HCT116 (cell line): ENCODE results near the gene GTF3C2. TPM values are rescaled to one million over a fixed set of nuclear protein-coding genes. Genes with fewer than 3 reads are reported as not detected.

Experiments
- ATAC-seq: fragments of 200-7000 bp; cut with Tn5 transposase; 2 replicates; pipeline ENCODE4 v1.9.1; 2020; ENCODE audit warnings: mild to moderate bottlenecking, moderate library complexity
- BruUV-seq: library from RNA; stranded (reverse); fragments of 400-500 nt; replicated peaks from 2 replicates; lab custom pipeline; 2021; lab: Mats Ljungman, UMichigan
- CTCF ChIA-PET: fragments of 300-600 bp; sonication (Branson Sonifier 250); formaldehyde crosslinking; loops from one replicate; lab custom pipeline; 2021; ENCODE audit warnings: antibody characterized with exemption; lab: Charles Lee
- POLR2A ChIA-PET: fragments of 300-600, 350-600 bp; sonication (Branson Sonifier 250); formaldehyde crosslinking; loops from one replicate; lab custom pipeline; 2021; ENCODE audit warnings: antibody characterized with exemption; lab: Charles Lee
- RAD21 ChIA-PET, 2 experiments: fragments of 300-600 bp; sonication (Branson Sonifier 250); formaldehyde crosslinking; loops; one replicate each; lab custom pipeline; 2023; ENCODE audit warnings: low total read pairs in 2 of 2; ENCODE audit not compliant: uncharacterized antibody in 2 of 2, unreplicated experiment in 2 of 2, low non-redundant PET in 1 of 2; lab: Charles Lee
- DNase-seq: peaks from one replicate; pipeline ENCODE4 v3.0.0-alpha.2; 2010; ENCODE audit warnings: low read depth, low spot score
- H2AFZ ChIP-seq: fragments of 200-600 bp; shearing (Covaris generic), sonication (generic); 2 replicates; pipeline ENCODE4 v1.6.1; 2017; ENCODE audit warnings: low read depth, mixed run types, mixed read lengths, antibody characterized with exemption, low read length; ENCODE audit not compliant: poor library complexity, severe bottlenecking
- H3K27ac ChIP-seq: 2 replicates; pipeline ENCODE4 v1.5.1; 2012; ENCODE audit warnings: low read depth, low read length
- H3K27me3 ChIP-seq: fragments of 200-600 bp; sonication (generic); 2 replicates; pipeline ENCODE4 v1.6.1; 2016; ENCODE audit warnings: mixed run types, low read length, mixed read lengths; ENCODE audit not compliant: insufficient read depth
- H3K36me3 ChIP-seq, 2 experiments: fragments of 200-500 bp in 1 of 2; fragments of 200-600 bp in 1 of 2; sonication (Bioruptor generic) in 1 of 2; sonication (generic) in 1 of 2; 2 replicates each; pipeline versions ENCODE4 v1.5.1 to v1.6.1; 2014 to 2016; ENCODE audit warnings: low read length in 2 of 2, inconsistent platforms in 1 of 2, mixed read lengths in 1 of 2, mixed run types in 1 of 2; ENCODE audit not compliant: insufficient read depth in 2 of 2, control insufficient read depth in 1 of 2
- H3K4me1 ChIP-seq, 2 experiments: fragments of 200-600 bp in 1 of 2; sonication (generic) in 1 of 2; 2 replicates each; pipeline versions ENCODE4 v1.5.1 to v1.6.1; 2012 to 2017; ENCODE audit warnings: low read length in 2 of 2, inconsistent platforms in 1 of 2, mild to moderate bottlenecking in 1 of 2, mixed read lengths in 1 of 2, mixed run types in 1 of 2, moderate library complexity in 1 of 2; ENCODE audit not compliant: insufficient read depth in 2 of 2, control insufficient read depth in 1 of 2
- H3K4me2 ChIP-seq: fragments of 200-600 bp; sonication (generic); 2 replicates; pipeline ENCODE4 v1.6.1; 2017; ENCODE audit warnings: mixed run types, low read length, mixed read lengths
- H3K4me3 ChIP-seq, 2 experiments: fragments of 200-600 bp in 1 of 2; sonication (generic) in 1 of 2; replicated peaks in 1 of 2; 2 replicates each; pipeline ENCODE4 v1.5.1; 2011 to 2016; ENCODE audit warnings: low read length in 2 of 2, control low read depth in 1 of 2, low read depth in 1 of 2, mild to moderate bottlenecking in 1 of 2, mixed read lengths in 1 of 2, mixed run types in 1 of 2
- H3K79me2 ChIP-seq: fragments of 200-600 bp; sonication (generic); 2 replicates; pipeline ENCODE4 v1.6.1; 2017; ENCODE audit warnings: mild to moderate bottlenecking, mixed run types, low read length, moderate library complexity, mixed read lengths; ENCODE audit not compliant: insufficient read depth
- H3K9ac ChIP-seq: fragments of 200-600 bp; sonication (generic); 2 replicates; pipeline ENCODE4 v1.6.1; 2016; ENCODE audit warnings: low read length, mixed read lengths
- H3K9me2 ChIP-seq: fragments of 200-600 bp; sonication (generic), shearing (Covaris generic); 2 replicates; pipeline ENCODE4 v1.6.1; 2017; ENCODE audit warnings: mixed run types, mild to moderate bottlenecking, moderate library complexity; ENCODE audit not compliant: insufficient read depth
- H3K9me3 ChIP-seq, 2 experiments: fragments of 200-500 bp in 1 of 2; fragments of 200-600 bp in 1 of 2; sonication (Bioruptor generic) in 1 of 2; sonication (generic) in 1 of 2; 2 replicates each; pipeline ENCODE4 v1.6.1; 2014 to 2017; ENCODE audit warnings: low read length in 2 of 2, mixed read lengths in 2 of 2, inconsistent platforms in 1 of 2, low read depth in 1 of 2, mild to moderate bottlenecking in 1 of 2, mixed run types in 1 of 2, moderate library complexity in 1 of 2; ENCODE audit not compliant: control insufficient read depth in 1 of 2, insufficient read depth in 1 of 2
- H4K20me1 ChIP-seq: fragments of 200-600 bp; sonication (generic), shearing (Covaris generic); 2 replicates; pipeline ENCODE4 v1.6.1; 2017; ENCODE audit warnings: mixed run types, mild to moderate bottlenecking, moderate library complexity; ENCODE audit not compliant: insufficient read depth
- ATF3 ChIP-seq: IDR thresholded peaks from 2 replicates; pipeline ENCODE4 v1.6.1; 2012
- CEBPB ChIP-seq: IDR thresholded peaks from 2 replicates; pipeline ENCODE4 v1.6.1; 2012; ENCODE audit warnings: low read depth
- EGR1 ChIP-seq: IDR thresholded peaks from 2 replicates; pipeline ENCODE4 v1.6.1; 2012; ENCODE audit warnings: low read depth
- ELF1 ChIP-seq: IDR thresholded peaks from 2 replicates; pipeline ENCODE4 v1.6.1; 2012; ENCODE audit warnings: low read depth, borderline replicate concordance
- EZH2phosphoT487 ChIP-seq: fragments of 200-600 bp; IDR thresholded peaks from 2 replicates; pipeline ENCODE4 v1.6.1; 2018; ENCODE audit warnings: antibody characterized with exemption, borderline replicate concordance
- FOSL1 ChIP-seq: IDR thresholded peaks from 2 replicates; pipeline ENCODE4 v1.6.1; 2012; ENCODE audit warnings: low read depth
- MAX ChIP-seq: IDR thresholded peaks from 2 replicates; pipeline ENCODE4 v1.6.1; 2012
- POLR2AphosphoS5 ChIP-seq: IDR thresholded peaks from 2 replicates; pipeline ENCODE4 v1.6.1; 2011; ENCODE audit warnings: mild to moderate bottlenecking, low read depth, low read length, moderate library complexity
- RAD21 ChIP-seq: IDR thresholded peaks from 2 replicates; pipeline ENCODE4 v1.6.1; 2012; ENCODE audit warnings: low read depth, mild to moderate bottlenecking
- REST ChIP-seq: IDR thresholded peaks from 2 replicates; pipeline ENCODE4 v1.6.1; 2012; ENCODE audit warnings: low read depth
- SIN3A ChIP-seq: IDR thresholded peaks from 2 replicates; pipeline ENCODE4 v1.6.1; 2012; ENCODE audit warnings: low read depth
- SRF ChIP-seq: IDR thresholded peaks from 2 replicates; pipeline ENCODE4 v1.6.1; 2012; ENCODE audit warnings: low read depth
- TCF7L2 ChIP-seq: IDR thresholded peaks from 2 replicates; pipeline ENCODE4 v1.7.0; 2011; ENCODE audit warnings: borderline replicate concordance, inconsistent platforms; ENCODE audit not compliant: insufficient read depth, insufficient read length; ENCODE audit errors: extremely low read depth
- YY1 ChIP-seq: IDR thresholded peaks from 2 replicates; pipeline ENCODE4 v1.6.1; 2011; ENCODE audit warnings: low read length, low read depth, moderate library complexity, mild to moderate bottlenecking; ENCODE audit not compliant: insufficient replicate concordance; ENCODE audit errors: extremely low read depth
- ZFX ChIP-seq: fragments of 450-650 bp; IDR thresholded peaks from 2 replicates; pipeline ENCODE4 v1.6.1; 2017
- ZNF274 ChIP-seq: fragments of 200-500 bp; sonication (Bioruptor generic); IDR thresholded peaks from 2 replicates; pipeline ENCODE4 v1.6.1; 2014; ENCODE audit warnings: mild to moderate bottlenecking, low read depth, low read length, inconsistent platforms
- intact Hi-C: fragments of 100-400 bp; cut with micrococcal nuclease; formaldehyde crosslinking; loops from 2 replicates; pipeline ENCODE4 v1.10.0; 2022
- total RNA-seq: library from RNA; stranded (reverse); gene quantifications from one replicate; pipeline ENCODE4 v1.2.1, GENCODE V29; 2021; ENCODE audit not compliant: unreplicated experiment

The GTF3C2 gene
- total RNA-seq, 1 experiment from 2014 or later: 88.2 TPM

- H3K9me3 ChIP-seq: no peaks in the 10 kb centered on the region
- ChIA-PET CTCF (no interaction called here), RAD21 (no interaction called here)
- H4K20me1 ChIP-seq: no peaks in the 10 kb centered on the region
- ATAC-seq (no peak), DNase-seq (no peak)
- no peak overlapping the region for H3K27ac ChIP-seq
- no peaks in the 10 kb centered on the region for H3K27me3 ChIP-seq
- peaks cover 0 to 8% of the 10 kb centered on the region in 2 experiments; a peak in 3 of 4 replicates for H3K4me1 ChIP-seq
- H3K79me2 ChIP-seq: no peaks in the 10 kb centered on the region
- intact Hi-C loops: no loop called here
- H3K9me2 ChIP-seq: no peaks in the 10 kb centered on the region
- BruUV-seq: no TSS peak
- H3K36me3 ChIP-seq: peaks cover 0 to 5% of the 10 kb centered on the region in 2 experiments; a peak in 1 of 4 replicates
- no peak overlapping the region for H3K9ac ChIP-seq
- no peak overlapping the region for H3K4me2 ChIP-seq
- no peak for TF ChIP-seq EZH2phosphoT487
- TF ChIP-seq TCF7L2: no peak
- no peak for TF ChIP-seq ZFX
- TF ChIP-seq FOSL1: no peak
- no peak for TF ChIP-seq YY1
- TF ChIP-seq, all 23 proteins: peak for 0
- POLR2A ChIA-PET: no interaction called here
- H2AFZ ChIP-seq: no peak overlapping the region
- no peak overlapping the region for H3K4me3 ChIP-seq
Observed at GRCh38 chr2:27307287-27307544, 49.3 kb downstream of the GTF3C2 start.

GRCh38 chr2:27306573-27307286, 49.8 kb downstream of the GTF3C2 start:
- Histone ChIP-seq H3K4me3 (no peak overlapping the region), H2AFZ (no peak overlapping the region), H3K9me3 (no peaks in the 10 kb centered on the region), H3K36me3 (peaks cover 0 to 5% of the 10 kb centered on the region in 2 experiments; a peak in 1 of 4 replicates), H3K27ac (no peak overlapping the region), H3K79me2 (no peaks in the 10 kb centered on the region), H4K20me1 (no peaks in the 10 kb centered on the region), H3K9me2 (no peaks in the 10 kb centered on the region), H3K9ac (no peak overlapping the region), H3K4me1 (peaks cover 0 to 8% of the 10 kb centered on the region in 2 experiments; a peak in 3 of 4 replicates), H3K27me3 (no peaks in the 10 kb centered on the region), H3K4me2 (no peak overlapping the region)
- ATAC-seq (no peak), DNase-seq (no peak)
- BruUV-seq: no TSS peak
- ChIA-PET POLR2A (no interaction called here), RAD21 (no interaction called here), CTCF (no interaction called here)
- intact Hi-C loops: no loop called here
- no peak for TF ChIP-seq CEBPB
- TF ChIP-seq SIN3A: no peak
- TF ChIP-seq EGR1: no peak
- TF ChIP-seq REST: no peak
- TF ChIP-seq FOSL1: no peak
- no peak for TF ChIP-seq MAX
- no peak for TF ChIP-seq ELF1
- TF ChIP-seq EZH2phosphoT487: no peak
- no peak for TF ChIP-seq RAD21
- no peak for TF ChIP-seq ZNF274
- no peak for TF ChIP-seq ATF3
- TF ChIP-seq POLR2AphosphoS5: no peak
- TF ChIP-seq SRF: no peak
